Activated naive CD4-positive, alpha-beta T cell (primary cell): ENCODE data around the gene LSG1.
"Not testable (repeated sequence)": the region's sequence is repeated elsewhere in the genome, so short reads cannot be mapped to it uniquely, and the experiment has no call there.

ENCODE experiments used
- DNase-seq, 4 experiments: peaks; one replicate each; lab custom pipeline; 2025; lab: John Stamatoyannopoulos, UW

The LSG1 gene

DNA sequence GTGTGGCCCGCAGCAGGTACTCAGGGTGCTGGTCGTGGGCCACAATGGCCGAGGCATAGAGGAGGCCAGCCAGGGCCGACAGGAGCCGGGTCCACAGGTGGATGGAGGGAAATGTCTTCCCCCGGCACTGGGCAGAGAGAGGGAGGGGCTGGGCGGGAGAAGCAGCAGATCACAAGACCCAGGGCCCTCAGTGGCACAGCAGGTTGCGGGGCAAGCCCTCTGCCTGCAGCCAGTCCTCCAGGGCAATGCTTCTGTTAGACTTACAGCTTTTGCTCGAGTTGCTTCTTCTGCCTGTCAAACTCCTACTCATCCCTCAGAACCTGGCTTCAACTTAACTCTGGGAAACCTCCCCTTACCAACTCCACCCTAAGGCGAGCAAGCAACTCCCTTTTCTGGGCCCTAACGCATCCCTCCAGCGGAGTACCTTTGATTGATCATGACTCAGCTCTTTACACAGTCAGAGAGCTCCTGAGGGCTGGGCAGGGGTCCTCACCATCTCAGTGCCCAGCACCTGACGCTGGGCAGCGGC is 54.8 kb downstream of the LSG1 start:
- DNase-seq: no peak

GRCh38 chr3:194615226-194615625 is 56.8 kb downstream of the LSG1 start:
- no peak for DNase-seq

DNA sequence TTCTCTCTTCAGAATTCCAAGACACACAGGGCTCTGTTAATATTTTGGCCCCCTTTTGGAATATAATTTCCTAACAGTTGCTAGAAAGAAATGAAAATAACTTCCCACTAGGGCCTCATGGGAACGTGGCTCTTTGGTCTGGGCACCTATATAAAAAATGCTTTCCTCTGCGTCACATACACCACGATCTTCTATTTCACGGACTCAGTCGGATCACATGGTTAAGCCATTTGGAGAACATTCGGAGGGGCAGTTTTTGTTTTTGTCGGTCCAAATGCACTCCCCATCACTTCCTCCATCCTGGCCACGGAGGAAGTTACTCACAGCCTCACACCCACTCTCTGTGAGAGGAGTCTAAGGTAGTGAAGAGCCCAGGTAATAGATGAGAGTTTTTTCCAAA is 59.8 kb downstream of the LSG1 start:
- no peak for DNase-seq

DNA sequence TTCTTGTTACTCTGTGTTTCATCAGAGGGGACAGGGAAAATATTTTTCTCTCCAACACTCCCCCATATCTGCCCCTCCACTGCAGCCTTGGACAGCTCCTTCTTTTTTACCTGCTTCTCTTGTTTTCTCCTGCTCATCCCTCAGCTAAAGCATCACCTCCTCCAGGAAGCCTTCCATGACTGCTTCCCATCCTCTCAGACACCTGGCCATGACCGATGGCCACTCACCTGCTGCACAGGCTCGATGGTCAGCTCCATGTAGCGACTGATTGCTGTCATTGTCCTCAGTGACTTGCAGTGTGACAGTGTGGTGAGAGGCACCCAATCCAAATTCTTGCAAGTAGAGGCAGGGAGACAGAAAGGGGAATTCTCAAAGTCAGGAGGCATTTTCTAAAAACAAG is 61.3 kb downstream of the LSG1 start:
- DNase-seq: no peak

DNA sequence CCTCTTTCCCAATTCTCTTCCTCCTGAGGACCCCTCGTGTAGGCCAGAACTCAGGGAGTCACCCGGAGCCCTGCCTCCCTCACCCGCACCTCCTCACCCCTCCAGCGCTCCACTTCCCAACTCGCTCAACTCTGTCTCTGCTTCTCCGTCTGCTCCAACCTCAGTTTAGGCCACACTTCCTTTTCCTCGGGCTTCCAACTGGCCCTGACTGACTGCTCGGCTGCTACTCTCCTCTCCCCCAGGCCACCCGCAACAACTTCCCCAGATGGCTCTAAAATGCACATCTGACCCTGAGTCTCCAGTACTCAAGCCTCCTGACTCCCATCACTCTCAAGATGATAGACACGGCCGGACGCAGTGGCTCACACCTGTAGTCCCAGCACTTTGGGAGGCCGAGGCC is 62.4 kb downstream of the LSG1 start:
- DNase-seq: no peak

GRCh38 chr3:194608981-194609380 is 63.0 kb downstream of the LSG1 start:
- DNase-seq: no peak

GRCh38 chr3:194607592-194608389 is 64.2 kb downstream of the LSG1 start:
- DNase-seq: no peak

DNA sequence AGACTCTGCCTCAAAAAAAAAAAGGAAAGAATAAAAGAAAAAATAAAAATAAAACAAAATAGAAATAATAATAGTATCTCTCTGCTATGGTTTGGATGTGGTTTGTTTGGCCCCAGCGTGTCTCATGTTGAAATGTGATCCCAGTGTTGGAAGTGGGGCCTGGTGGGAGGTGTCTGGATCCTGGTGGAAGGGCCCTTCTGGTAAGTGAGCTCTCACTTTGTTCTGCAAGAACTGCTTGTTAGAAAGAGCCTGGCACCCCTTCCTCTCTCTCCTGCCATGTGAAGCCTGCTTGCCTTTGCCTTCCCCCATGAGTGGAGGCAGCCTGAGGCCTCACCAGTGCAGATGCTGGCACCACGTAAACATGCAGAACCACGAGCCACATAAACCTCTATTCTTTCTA is 65.0 kb downstream of the LSG1 start:
- no peak for DNase-seq

DNA sequence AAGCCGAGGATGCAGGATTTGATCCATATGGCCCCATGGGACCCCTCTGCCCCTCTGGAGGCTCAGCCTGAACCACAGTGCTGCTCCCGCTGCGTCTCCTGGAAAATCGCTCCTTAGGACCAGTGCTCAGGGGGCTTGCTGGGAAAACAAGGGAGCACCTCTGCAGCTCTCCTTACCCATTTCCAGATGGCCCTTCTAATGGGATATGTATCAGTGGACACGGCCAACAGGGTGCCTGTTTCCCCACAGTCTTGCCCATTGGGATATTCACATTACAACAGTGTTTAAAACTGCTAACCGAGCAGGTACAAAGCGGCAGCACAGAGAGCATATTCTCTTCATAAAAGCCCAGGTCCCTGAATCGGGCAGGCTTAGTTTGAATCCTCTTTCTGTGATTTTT is 65.8 kb downstream of the LSG1 start:
- DNase-seq: no peak

DNA sequence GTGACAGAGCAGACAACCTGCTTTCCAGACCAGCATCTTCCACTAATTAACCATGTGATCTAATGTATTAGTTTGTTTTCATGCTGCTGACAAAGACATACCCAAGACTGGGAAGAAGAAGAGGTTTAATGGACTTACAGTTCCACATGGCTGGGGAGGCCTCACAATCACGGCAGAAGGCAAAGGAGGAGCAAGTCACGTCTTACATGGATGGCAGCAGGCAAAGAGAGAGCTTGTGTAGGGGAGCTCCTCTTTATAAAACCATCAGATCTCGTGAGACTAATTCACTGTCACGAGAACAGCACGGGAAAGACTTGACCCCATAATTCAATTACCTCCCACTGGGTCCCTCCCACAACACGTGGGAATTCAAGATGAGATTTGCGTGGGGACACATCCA is 66.7 kb downstream of the LSG1 start:
- not testable (repeated sequence) for DNase-seq

GRCh38 chr3:194604837-194605236 is 67.2 kb downstream of the LSG1 start:
- DNase-seq: no peak

DNA sequence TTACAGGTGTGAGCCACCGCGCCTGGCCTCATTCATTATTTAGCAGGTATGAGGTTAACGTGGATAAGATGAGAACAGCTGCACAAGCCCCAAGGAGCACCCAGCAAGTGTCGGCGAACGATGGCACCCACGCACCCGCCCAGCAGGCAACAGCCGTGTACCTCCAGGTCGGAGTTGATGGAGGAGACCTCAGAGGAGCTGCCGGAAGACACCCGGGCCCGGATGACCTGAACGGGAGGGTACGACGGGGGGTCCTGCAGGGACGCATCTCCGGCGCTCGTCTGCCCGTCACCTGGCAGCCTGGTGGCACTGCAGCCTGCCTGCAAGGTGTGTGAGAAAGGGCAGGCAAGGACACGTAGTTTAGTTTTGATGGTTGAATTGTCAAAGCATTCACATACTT is 67.9 kb downstream of the LSG1 start:
- no peak for DNase-seq

DNA sequence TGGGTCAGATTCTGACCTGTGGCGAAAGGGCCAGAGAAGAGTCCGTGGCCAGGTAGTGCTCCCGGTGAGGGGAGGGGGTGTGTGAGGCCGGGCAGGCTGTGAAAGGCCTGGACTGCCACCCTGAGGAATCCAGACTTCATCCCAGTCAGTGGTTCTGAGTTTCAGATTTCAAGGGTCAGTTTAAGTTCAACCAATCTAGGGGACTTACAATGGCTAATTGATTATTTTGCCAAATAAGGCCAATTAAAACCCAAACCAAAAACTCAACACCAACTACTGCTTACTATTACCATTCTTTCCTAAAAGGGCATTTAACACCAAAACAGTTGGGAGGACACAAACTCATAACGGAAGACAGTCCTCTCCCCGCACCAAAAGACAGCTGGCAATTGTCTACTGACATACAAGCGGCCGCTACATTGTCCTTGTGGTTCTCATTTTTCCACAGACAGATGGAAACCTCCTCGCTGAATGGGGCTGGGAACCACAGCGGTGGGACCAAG is 69.3 kb downstream of the LSG1 start:
- no peak for DNase-seq

GRCh38 chr3:194598771-194599557 is 73.0 kb downstream of the LSG1 start:
- DNase-seq: no peak

- no peak for DNase-seq
Observed at GRCh38 chr3:194596906-194597305, 75.1 kb downstream of the LSG1 start.

- DNase-seq: no peak
Observed at GRCh38 chr3:194592798-194593752, 78.9 kb downstream of the LSG1 start.
